ENCODE data around the gene CDK16. TPM values are rescaled to one million over a fixed set of nuclear protein-coding genes. Genes with fewer than 3 reads are reported as not detected.

CDK16 gene
- total and polyA plus RNA-seq, 9 of the 15 experiments (the other 6 are each of a cell fraction or from before 2014, with no cell fraction given) = 3.9 to 104 (median 57.5) TPM

- POLR2A ChIA-PET = interaction anchor here (1.9 to 5.1 kb wide), 2 partner anchors 8 to 15 kb away, joined by 10 to 21 read pairs; partner anchors contain the start of gene CDK16
- H3K36me3 ChIP-seq (ENCODE audit: control insufficient read depth, insufficient read depth, low read length) = peaks cover 14% of the 10 kb centered on the region; the same call in 2 of the 3 replicates
- CTCF ChIA-PET (ENCODE audit: low intra/inter-chr PET ratio) = no interaction called here
- peak overlapping the region; percentile 65 for H3K4me3 ChIP-seq
- H3K9me3 ChIP-seq (replicated peaks; ENCODE audit: control insufficient read depth, insufficient read depth, low read depth, low read length) = no peaks in the 10 kb centered on the region
- WGBS (ENCODE audit: insufficient coverage, low coverage, missing lambda C conversion rate) = 34% methylated on average over 8 of the region's 8 CpGs
- no peaks in the 10 kb centered on the region for H4K20me1 ChIP-seq (replicated peaks; ENCODE audit: control insufficient read depth, insufficient read depth, low read length)
- H3K9me1 ChIP-seq (ENCODE audit: control insufficient read depth, insufficient read depth, low read length) = no peaks in the 10 kb centered on the region
- peaks cover 30% of the 10 kb centered on the region for H3K79me2 ChIP-seq (ENCODE audit: control insufficient read depth, insufficient read depth, low read length)
- H3K4me1 ChIP-seq (replicated peaks in 1 of 2; ENCODE audit: control insufficient read depth in 2 of 2, insufficient read depth in 2 of 2, low read length in 2 of 2) = peaks cover 6 to 12% of the 10 kb centered on the region in 2 experiments; a peak in 4 of 5 replicates
- in situ Hi-C loops (cut with MboI) (no loop called here), intact Hi-C loops (cut with micrococcal nuclease) (no loop called here)
- peak overlapping the region; percentile 93 for H3K27ac ChIP-seq (ENCODE audit: extremely low read depth, low read depth, low read length)
- H2AFZ ChIP-seq (ENCODE audit: low read depth, low read length) = peak overlapping the region; percentile 90
- FAIRE-seq (no peak), DNase-seq (ENCODE audit: extremely low read depth in 1 of 4, low spot score in 3 of 4) (no peak), ATAC-seq (no peak)
- H3K9ac ChIP-seq (ENCODE audit: insufficient read depth in 1 of 2, low read depth in 2 of 2, low read length in 2 of 2) = peak overlapping the region; percentile 81 to 96
- BruUV-seq (replicated peaks) = TSS peak; percentile 90
- H3K4me2 ChIP-seq (ENCODE audit: insufficient read depth, low read length) = peak overlapping the region; percentile 92
- H3K27me3 ChIP-seq (ENCODE audit: control insufficient read depth in 2 of 2, insufficient read depth in 2 of 2, low read length in 2 of 2) = no peaks in the 10 kb centered on the region; a peak in 1 of 5 replicates
- no peak for TF ChIP-seq POLR2B (IDR thresholded peaks at IDR 0.05; ENCODE audit: low read depth, partially characterized antibody)
- TF ChIP-seq NR1H2 (CRISPR knock-in tag; IDR thresholded peaks at IDR 0.05) = no peak
- 0 out of 2 replicates have a peak, but pooled peaks have one; percentile 33 for TF ChIP-seq HMBOX1 (IDR thresholded peaks at IDR 0.05)
- no peak for TF ChIP-seq GABPB2 (CRISPR knock-in tag; conservative IDR thresholded peaks at IDR 0.05)
- no peak for TF ChIP-seq TEAD1 (CRISPR knock-in tag; IDR thresholded peaks at IDR 0.05)
- TF ChIP-seq ARID4B (CRISPR knock-in tag; IDR thresholded peaks at IDR 0.05) = 0 out of 2 replicates have a peak, but pooled peaks have one; percentile 8
- peak; percentile 18 for TF ChIP-seq CHD1 (IDR thresholded peaks at IDR 0.05; ENCODE audit: low read length)
- TF ChIP-seq CREBBP (IDR thresholded peaks at IDR 0.05; ENCODE audit: low read depth, low read length) = no peak
- no peak for TF ChIP-seq ID3 (CRISPR knock-in tag; IDR thresholded peaks at IDR 0.05)
- TF ChIP-seq ID3 (tag; IDR thresholded peaks at IDR 0.05) = no peak
- TF ChIP-seq ZNF79 (CRISPR knock-in tag; IDR thresholded peaks at IDR 0.05; ENCODE audit: low read depth) = no peak
- no peak for TF ChIP-seq RFX5 (IDR thresholded peaks at IDR 0.05; ENCODE audit: low read depth, low read length)
- TF ChIP-seq ZFX (CRISPR knock-in tag; IDR thresholded peaks at IDR 0.05) = 0 out of 2 replicates have a peak, but pooled peaks have one; percentile 9
- no peak for TF ChIP-seq ZNF766 (CRISPR knock-in tag; conservative IDR thresholded peaks at IDR 0.05)
- TF ChIP-seq ZNF239 (CRISPR knock-in tag; IDR thresholded peaks at IDR 0.05) = no peak
- TF ChIP-seq THAP7 (CRISPR knock-in tag; IDR thresholded peaks at IDR 0.05) = no peak
These were observed 13.8 kb downstream of the CDK16 start for GRCh38 chrX:47232197-47232802.
